PFSK-1 (cell line): ENCODE data around the gene NAT8L.

Source experiments
- FOXP2 ChIP-seq: optimal IDR thresholded peaks from 2 replicates; pipeline ENCODE3; 2011; ENCODE audit warnings: borderline replicate concordance, control low read depth, inconsistent platforms; ENCODE audit not compliant: insufficient read depth; ENCODE audit errors: extremely low read length, extremely low read depth
- POLR2AphosphoS5 ChIP-seq: IDR thresholded peaks from 2 replicates; pipeline ENCODE4 v1.6.1; 2012; ENCODE audit warnings: low read depth, mild to moderate bottlenecking, control low read depth, low read length, moderate library complexity
- SIN3A ChIP-seq: IDR thresholded peaks from 2 replicates; pipeline ENCODE4 v1.6.1; 2012; ENCODE audit warnings: mild to moderate bottlenecking, low read length, moderate library complexity, borderline replicate concordance; ENCODE audit not compliant: insufficient read depth
- TAF1 ChIP-seq: IDR thresholded peaks from 2 replicates; pipeline ENCODE4 v1.6.1; 2012; ENCODE audit warnings: low read length, control low read depth, borderline replicate concordance; ENCODE audit not compliant: insufficient read depth
- TF ChIP-seq, protein P1 (sequence below), 2 experiments: IDR thresholded peaks; 2 replicates each; pipeline versions ENCODE4 v1.6.1 to v1.8.0; 2011 to 2012; ENCODE audit warnings: low read depth in 2 of 2, low read length in 2 of 2, control low read depth in 1 of 2, inconsistent platforms in 1 of 2, mild to moderate bottlenecking in 1 of 2, moderate library complexity in 1 of 2; ENCODE audit not compliant: insufficient read depth in 1 of 2

DNA sequence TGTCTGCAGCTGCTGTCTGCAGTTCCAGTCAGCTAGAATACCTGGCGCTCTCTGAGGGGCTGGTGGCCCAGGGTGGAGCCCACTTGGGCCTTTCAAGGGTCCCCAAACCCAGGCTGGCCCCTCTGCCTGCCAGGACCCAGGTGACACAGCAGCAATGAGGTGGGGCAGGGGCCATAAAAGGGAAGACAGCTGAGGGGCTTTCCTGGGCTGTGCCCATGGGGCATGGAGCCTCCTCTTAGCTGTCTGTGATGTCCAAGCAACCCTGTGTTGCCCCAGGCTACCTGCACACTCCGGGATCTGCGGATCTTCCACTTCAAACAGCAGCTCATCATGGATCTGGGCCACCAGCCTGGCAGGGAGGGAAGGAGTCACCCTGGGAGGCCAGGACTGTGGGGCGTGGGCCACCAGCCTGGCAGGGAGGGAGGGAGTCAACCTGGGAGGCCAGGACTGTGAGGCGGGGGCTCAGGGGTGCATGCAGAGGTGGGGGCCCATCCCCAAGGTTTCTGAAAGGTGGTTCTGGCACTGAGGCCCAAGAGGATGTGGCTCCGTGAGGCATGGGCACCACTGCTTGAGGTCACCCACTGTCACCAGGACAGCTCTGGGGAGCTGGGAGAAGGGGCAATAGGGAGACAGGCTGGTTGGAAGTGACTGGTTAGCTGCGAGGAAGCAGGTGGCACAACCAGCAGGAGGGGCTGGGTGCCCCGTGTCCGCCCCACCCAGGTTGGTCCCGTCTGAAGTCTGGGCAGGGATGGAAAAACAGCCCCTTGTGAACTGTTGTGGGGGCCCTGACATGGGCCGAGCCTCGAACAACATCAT is 16.3 kb downstream of the NAT8L start:
- TF ChIP-seq POLR2AphosphoS5 (no peak), SIN3A (no peak), FOXP2 (no peak), TAF1 (no peak)
- TF ChIP-seq, protein P1, sequence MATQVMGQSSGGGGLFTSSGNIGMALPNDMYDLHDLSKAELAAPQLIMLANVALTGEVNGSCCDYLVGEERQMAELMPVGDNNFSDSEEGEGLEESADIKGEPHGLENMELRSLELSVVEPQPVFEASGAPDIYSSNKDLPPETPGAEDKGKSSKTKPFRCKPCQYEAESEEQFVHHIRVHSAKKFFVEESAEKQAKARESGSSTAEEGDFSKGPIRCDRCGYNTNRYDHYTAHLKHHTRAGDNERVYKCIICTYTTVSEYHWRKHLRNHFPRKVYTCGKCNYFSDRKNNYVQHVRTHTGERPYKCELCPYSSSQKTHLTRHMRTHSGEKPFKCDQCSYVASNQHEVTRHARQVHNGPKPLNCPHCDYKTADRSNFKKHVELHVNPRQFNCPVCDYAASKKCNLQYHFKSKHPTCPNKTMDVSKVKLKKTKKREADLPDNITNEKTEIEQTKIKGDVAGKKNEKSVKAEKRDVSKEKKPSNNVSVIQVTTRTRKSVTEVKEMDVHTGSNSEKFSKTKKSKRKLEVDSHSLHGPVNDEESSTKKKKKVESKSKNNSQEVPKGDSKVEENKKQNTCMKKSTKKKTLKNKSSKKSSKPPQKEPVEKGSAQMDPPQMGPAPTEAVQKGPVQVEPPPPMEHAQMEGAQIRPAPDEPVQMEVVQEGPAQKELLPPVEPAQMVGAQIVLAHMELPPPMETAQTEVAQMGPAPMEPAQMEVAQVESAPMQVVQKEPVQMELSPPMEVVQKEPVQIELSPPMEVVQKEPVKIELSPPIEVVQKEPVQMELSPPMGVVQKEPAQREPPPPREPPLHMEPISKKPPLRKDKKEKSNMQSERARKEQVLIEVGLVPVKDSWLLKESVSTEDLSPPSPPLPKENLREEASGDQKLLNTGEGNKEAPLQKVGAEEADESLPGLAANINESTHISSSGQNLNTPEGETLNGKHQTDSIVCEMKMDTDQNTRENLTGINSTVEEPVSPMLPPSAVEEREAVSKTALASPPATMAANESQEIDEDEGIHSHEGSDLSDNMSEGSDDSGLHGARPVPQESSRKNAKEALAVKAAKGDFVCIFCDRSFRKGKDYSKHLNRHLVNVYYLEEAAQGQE (IDR thresholded peaks at IDR 0.05; ENCODE audit: insufficient read depth in 1 of 2, low read depth in 2 of 2, low read length in 2 of 2): no peak
